RPMI7951 (cell line): Measurements from ENCODE around the gene TLR6. TPM values are rescaled to one million over a fixed set of nuclear protein-coding genes. Genes with fewer than 3 reads are reported as not detected.

Experiments used
- DNase-seq: peaks from one replicate; pipeline ENCODE4 v3.0.0-alpha.2; 2012; ENCODE audit warnings: low read depth
- total RNA-seq: library from RNA; depleted of rRNA; stranded (reverse); fragments of >200 nt; shearing (Covaris generic); gene quantifications from 2 replicates; pipeline ENCODE4 v1.2.3, GENCODE V29; 2014; rRNA removed

Gene TLR6
- total RNA-seq = 2.8 and 4.0 TPM in 2 replicates

- DNase-seq = peak; percentile 58
These were observed at the start of gene TLR6 for GRCh38 chr4:38856524-38857337. TSS of gene TLR6 (minus strand) at chr4:38856817. CDS start at chr4:38829473, 27,344 bp downstream.

- no peak for DNase-seq
These were observed 49.2 kb upstream of the TLR6 start for GRCh38 chr4:38905652-38906385.

- DNase-seq = no peak
These were observed 48.1 kb upstream of the TLR6 start for GRCh38 chr4:38904682-38905081.

GRCh38 chr4:38904090-38904666, 47.6 kb upstream of the TLR6 start:
- DNase-seq = no peak

- DNase-seq = peak; percentile 16
These were observed 46.1 kb upstream of the TLR6 start for GRCh38 chr4:38902695-38903094.

GRCh38 chr4:38902221-38902620, 45.6 kb upstream of the TLR6 start:
- no peak for DNase-seq

- DNase-seq = no peak
These were observed 41.6 kb upstream of the TLR6 start for GRCh38 chr4:38898245-38898644.

GRCh38 chr4:38896940-38897339, 40.3 kb upstream of the TLR6 start:
- DNase-seq = no peak

- DNase-seq = no peak
These were observed 37.8 kb upstream of the TLR6 start for GRCh38 chr4:38894322-38894982.

- no peak for DNase-seq
These were observed 34.7 kb upstream of the TLR6 start for GRCh38 chr4:38891051-38891983.

GRCh38 chr4:38889143-38889542, 32.5 kb upstream of the TLR6 start:
- DNase-seq = peak; percentile 79

- DNase-seq = no peak
These were observed 27.6 kb upstream of the TLR6 start for GRCh38 chr4:38884254-38884653.

- DNase-seq = no peak
These were observed 20.0 kb upstream of the TLR6 start for GRCh38 chr4:38876636-38877035.

- no peak for DNase-seq
These were observed 16.8 kb upstream of the TLR6 start for GRCh38 chr4:38873290-38873944.

- DNase-seq = peak; percentile 86
These were observed 16.0 kb upstream of the TLR6 start for GRCh38 chr4:38872620-38873019.

GRCh38 chr4:38871593-38871992, 15.0 kb upstream of the TLR6 start:
- DNase-seq = no peak

GRCh38 chr4:38870098-38870808, 13.6 kb upstream of the TLR6 start:
- peak; percentile 63 for DNase-seq

GRCh38 chr4:38869511-38869910, 12.9 kb upstream of the TLR6 start:
- DNase-seq = no peak

GRCh38 chr4:38868059-38868960, 11.7 kb upstream of the TLR6 start:
- no peak for DNase-seq
